Fibroblast of the aortic adventitia (primary cell): ENCODE data around the gene ENPP6. TPM values are rescaled to one million over a fixed set of nuclear protein-coding genes. Genes with fewer than 3 reads are reported as not detected.

Experiments used
- DNase-seq: peaks from one replicate; pipeline ENCODE4 v3.0.0-alpha.2; 2010; ENCODE audit warnings: low read depth
- H3K4me3 ChIP-seq: 2 replicates; pipeline ENCODE4 v1.5.1; 2011; ENCODE audit warnings: low read depth, mild to moderate bottlenecking, control low read depth, low read length, moderate library complexity
- CTCF ChIP-seq: IDR thresholded peaks from 2 replicates; pipeline ENCODE4 v1.5.1; 2011; ENCODE audit warnings: mild to moderate bottlenecking, low read length, control low read depth, inconsistent platforms; ENCODE audit not compliant: insufficient read depth
- total RNA-seq: library from RNA; depleted of rRNA; stranded (reverse); fragments of >200 nt; gene quantifications from 2 replicates; pipeline ENCODE4 v1.2.3, GENCODE V29; 2012; ENCODE audit warnings: low replicate concordance

Gene ENPP6
- total RNA-seq, 1 donor: 0.18 TPM

GRCh38 chr4:184201179-184201578, 16.5 kb downstream of the ENPP6 start:
- DNase-seq: no peak
- no peak for TF ChIP-seq CTCF
- H3K4me3 ChIP-seq: no peak overlapping the region

GRCh38 chr4:184200296-184200695, 17.4 kb downstream of the ENPP6 start:
- DNase-seq: no peak
- H3K4me3 ChIP-seq: no peak overlapping the region
- no peak for TF ChIP-seq CTCF

GRCh38 chr4:184199780-184200179, 17.9 kb downstream of the ENPP6 start:
- DNase-seq: no peak
- no peak overlapping the region for H3K4me3 ChIP-seq
- TF ChIP-seq CTCF: no peak

- TF ChIP-seq CTCF: no peak
- H3K4me3 ChIP-seq: no peak overlapping the region
- DNase-seq: no peak
Measured at GRCh38 chr4:184198190-184198589, 19.5 kb downstream of the ENPP6 start.

GRCh38 chr4:184197536-184198082, 20.1 kb downstream of the ENPP6 start:
- DNase-seq: no peak
- no peak for TF ChIP-seq CTCF
- no peak overlapping the region for H3K4me3 ChIP-seq

- DNase-seq: peak; percentile 10
- TF ChIP-seq CTCF: no peak
- no peak overlapping the region for H3K4me3 ChIP-seq
Measured at GRCh38 chr4:184196730-184197385, 20.8 kb downstream of the ENPP6 start.
